Cardiac muscle cell (in vitro differentiated cells and primary cell): ENCODE results near the gene GNG4. TPM values are rescaled to one million over a fixed set of nuclear protein-coding genes. Genes with fewer than 3 reads are reported as not detected.

Source experiments
- DNase-seq, 2 donors: peaks; one replicate each; pipeline versions ENCODE4 v3.0.0 to v3.0.0-alpha.2; 2010 to 2017; ENCODE audit warnings: low read depth in 1 of 2, low spot score in 1 of 2
- H3K27ac ChIP-seq: fragments of 200-600 bp; sonication (generic); 2 replicates; pipeline ENCODE4 v1.5.1; 2016
- H3K27me3 ChIP-seq: fragments of 200-600 bp; sonication (generic); 2 replicates; pipeline ENCODE4 v1.6.0; 2016; ENCODE audit warnings: control low read depth
- H3K36me3 ChIP-seq: fragments of 200-600 bp; sonication (generic); 2 replicates; pipeline ENCODE4 v1.5.1; 2016; ENCODE audit warnings: control low read depth
- H3K4me1 ChIP-seq: fragments of 200-600 bp; sonication (generic); 2 replicates; pipeline ENCODE4 v1.8.1; 2017; ENCODE audit warnings: low read depth, mild to moderate bottlenecking, mixed run types
- H3K4me3 ChIP-seq: fragments of 200-600 bp; sonication (generic); 2 replicates; pipeline ENCODE4 v1.5.1; 2016; ENCODE audit warnings: mild to moderate bottlenecking
- H3K9me3 ChIP-seq: fragments of 200-600 bp; sonication (generic); 2 replicates; pipeline ENCODE4 v1.5.1; 2017; ENCODE audit warnings: low read depth, mild to moderate bottlenecking, control low read depth
- CTCF ChIP-seq: IDR thresholded peaks from 2 replicates; pipeline ENCODE4 v1.5.1; 2012; ENCODE audit warnings: low read depth, mild to moderate bottlenecking, low read length
- polyA plus RNA-seq: library from polyadenylated mRNA; unstranded; fragments of >200 nt; fragmentation: Nextera tagmentation; extraction: Ambion mirVana; gene quantifications from 2 replicates; pipeline ENCODE4 v1.2.1, GENCODE V29; 2016
- total RNA-seq: library from RNA; depleted of rRNA; stranded (reverse); fragments of >200 nt; gene quantifications from 2 replicates; pipeline ENCODE4 v1.2.3, GENCODE V29; 2016

The GNG4 gene
- total and polyA plus RNA-seq, 2 experiments from 2014 or later: 0.24 TPM; not detected in 1

GRCh38 chr1:235503403-235504121, 146.0 kb downstream of the GNG4 start:
- Histone ChIP-seq H3K4me1 (peaks cover 16% of the 10 kb centered on the region), H3K36me3 (no peaks in the 10 kb centered on the region), H3K27me3 (no peaks in the 10 kb centered on the region), H3K27ac (peak overlapping the region; percentile 83), H3K9me3 (no peaks in the 10 kb centered on the region), H3K4me3 (peak overlapping the region; percentile 75)
- TF ChIP-seq CTCF: no peak
- DNase-seq: peak; percentile 59 to 77

- no peak for TF ChIP-seq CTCF
- Histone ChIP-seq H3K4me1 (peaks cover 14% of the 10 kb centered on the region), H3K36me3 (no peaks in the 10 kb centered on the region), H3K27me3 (no peaks in the 10 kb centered on the region), H3K4me3 (peak overlapping the region; percentile 75), H3K27ac (peak overlapping the region; percentile 83), H3K9me3 (no peaks in the 10 kb centered on the region)
- peak in 1 of 2 donors; percentile 31 for DNase-seq
These were observed 146.8 kb downstream of the GNG4 start for GRCh38 chr1:235502601-235503402.

- Histone ChIP-seq H3K4me1 (peaks cover 8% of the 10 kb centered on the region), H3K4me3 (no peak overlapping the region), H3K27me3 (no peaks in the 10 kb centered on the region), H3K9me3 (no peaks in the 10 kb centered on the region), H3K27ac (no peak overlapping the region), H3K36me3 (no peaks in the 10 kb centered on the region)
- no peak for TF ChIP-seq CTCF
- DNase-seq: peak in 1 of 2 donors; percentile 4
These were observed 148.5 kb downstream of the GNG4 start for GRCh38 chr1:235500971-235501540.

Other genes starting within 250 kb of the GNG4 start
- gene B3GALNT2, start 145.3 kb downstream of the GNG4 start, total RNA-seq: 18.5 and 22.4 TPM in 2 replicates
- 11.4 and 14.5 TPM in 2 replicates for gene B3GALNT2, start 145.3 kb downstream of the GNG4 start, polyA plus RNA-seq
- 3.7 and 5.2 TPM in 2 replicates for gene LYST, start 217.1 kb upstream of the GNG4 start, total RNA-seq
- 4.5 and 4.9 TPM in 2 replicates for gene LYST, start 217.1 kb upstream of the GNG4 start, polyA plus RNA-seq